Measurements from ENCODE around the gene POLA2.
A peak's percentile ranks its signal among the peaks of the same experiment; 100 is the strongest.

The POLA2 gene

GRCh38 chr11:65266210-65266609 is 4.4 kb downstream of the POLA2 start:
- no peak for DNase-seq (ENCODE audit: low spot score)
- no peak for TF ChIP-seq CTCF (IDR thresholded peaks at IDR 0.05; ENCODE audit: extremely low read depth, insufficient read depth, missing control alignments)
- in situ Hi-C loops (cut with MboI; ENCODE audit: low pct_unique_long_range_greater_than_20kb, low sequenced_read_pairs, unreplicated experiment), result no loop called here

GRCh38 chr11:65274735-65275682 is 13.2 kb downstream of the POLA2 start:
- DNase-seq (ENCODE audit: low spot score), result peak; percentile 38
- TF ChIP-seq CTCF (IDR thresholded peaks at IDR 0.05; ENCODE audit: extremely low read depth, insufficient read depth, missing control alignments), result peak; percentile 82
- in situ Hi-C loops (cut with MboI; ENCODE audit: low pct_unique_long_range_greater_than_20kb, low sequenced_read_pairs, unreplicated experiment), result loop anchor here (10.0 kb wide), 1 partner anchor 240 kb away; no protein-coding TSS in a partner anchor

GRCh38 chr11:65275906-65276305 is 14.1 kb downstream of the POLA2 start:
- in situ Hi-C loops (cut with MboI; ENCODE audit: low pct_unique_long_range_greater_than_20kb, low sequenced_read_pairs, unreplicated experiment), result loop anchor here (10.0 kb wide), 1 partner anchor 239 kb away; no protein-coding TSS in a partner anchor
- no peak for DNase-seq (ENCODE audit: low spot score)
- TF ChIP-seq CTCF (IDR thresholded peaks at IDR 0.05; ENCODE audit: extremely low read depth, insufficient read depth, missing control alignments), result no peak

- in situ Hi-C loops (cut with MboI; ENCODE audit: low pct_unique_long_range_greater_than_20kb, low sequenced_read_pairs, unreplicated experiment), result loop anchor here (10.0 kb wide), 1 partner anchor 237 kb away; no protein-coding TSS in a partner anchor
- no peak for TF ChIP-seq CTCF (IDR thresholded peaks at IDR 0.05; ENCODE audit: extremely low read depth, insufficient read depth, missing control alignments)
- DNase-seq (ENCODE audit: low spot score), result no peak
Measured at GRCh38 chr11:65277631-65278277, 16.0 kb downstream of the POLA2 start.

GRCh38 chr11:65278356-65278755 is 16.6 kb downstream of the POLA2 start:
- TF ChIP-seq CTCF (IDR thresholded peaks at IDR 0.05; ENCODE audit: extremely low read depth, insufficient read depth, missing control alignments), result no peak
- in situ Hi-C loops (cut with MboI; ENCODE audit: low pct_unique_long_range_greater_than_20kb, low sequenced_read_pairs, unreplicated experiment), result loop anchor here (10.0 kb wide), 1 partner anchor 236 kb away; no protein-coding TSS in a partner anchor
- DNase-seq (ENCODE audit: low spot score), result no peak

GRCh38 chr11:65279279-65279678 is 17.5 kb downstream of the POLA2 start:
- in situ Hi-C loops (cut with MboI; ENCODE audit: low pct_unique_long_range_greater_than_20kb, low sequenced_read_pairs, unreplicated experiment), result loop anchor here (10.0 kb wide), 1 partner anchor 236 kb away; no protein-coding TSS in a partner anchor
- no peak for DNase-seq (ENCODE audit: low spot score)
- no peak for TF ChIP-seq CTCF (IDR thresholded peaks at IDR 0.05; ENCODE audit: extremely low read depth, insufficient read depth, missing control alignments)
